Measurements from ENCODE around the gene DIRAS1. TPM values are rescaled to one million over a fixed set of nuclear protein-coding genes. Genes with fewer than 3 reads are reported as not detected.
"Not testable (repeated sequence)": the region's sequence is repeated elsewhere in the genome, so short reads cannot be mapped to it uniquely, and the experiment has no call there.

The DIRAS1 gene
- polyA plus RNA-seq, 1 experiment, result 12.5 TPM

DNA sequence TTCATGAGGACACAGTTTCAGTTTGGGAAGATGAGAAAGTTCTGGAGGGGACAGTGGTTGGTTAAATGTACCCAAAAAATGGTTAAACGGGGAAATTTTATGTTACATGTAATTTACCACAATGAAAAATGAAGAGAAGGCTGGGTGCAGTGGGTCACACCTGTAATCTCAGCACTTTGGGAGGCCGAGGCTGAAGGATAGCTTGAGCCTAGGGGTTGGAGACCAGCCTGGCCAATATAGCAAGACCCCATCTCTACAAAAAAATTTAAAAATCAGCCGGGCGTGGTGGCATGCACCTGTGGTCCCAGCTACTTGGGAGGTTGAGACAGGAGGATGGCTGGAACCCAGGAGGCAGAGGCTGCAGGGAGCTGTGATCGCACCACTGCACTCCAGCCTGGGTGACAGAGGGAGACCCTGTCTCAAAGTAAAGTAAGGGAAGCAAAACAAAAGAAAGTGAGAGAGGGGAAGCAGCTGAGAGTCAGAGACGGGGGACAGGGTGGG, 35.9 kb downstream of the DIRAS1 start:
- H3K4me3 ChIP-seq (ENCODE audit: low read depth, low read length), result no peak overlapping the region
- TF ChIP-seq, protein P1, sequence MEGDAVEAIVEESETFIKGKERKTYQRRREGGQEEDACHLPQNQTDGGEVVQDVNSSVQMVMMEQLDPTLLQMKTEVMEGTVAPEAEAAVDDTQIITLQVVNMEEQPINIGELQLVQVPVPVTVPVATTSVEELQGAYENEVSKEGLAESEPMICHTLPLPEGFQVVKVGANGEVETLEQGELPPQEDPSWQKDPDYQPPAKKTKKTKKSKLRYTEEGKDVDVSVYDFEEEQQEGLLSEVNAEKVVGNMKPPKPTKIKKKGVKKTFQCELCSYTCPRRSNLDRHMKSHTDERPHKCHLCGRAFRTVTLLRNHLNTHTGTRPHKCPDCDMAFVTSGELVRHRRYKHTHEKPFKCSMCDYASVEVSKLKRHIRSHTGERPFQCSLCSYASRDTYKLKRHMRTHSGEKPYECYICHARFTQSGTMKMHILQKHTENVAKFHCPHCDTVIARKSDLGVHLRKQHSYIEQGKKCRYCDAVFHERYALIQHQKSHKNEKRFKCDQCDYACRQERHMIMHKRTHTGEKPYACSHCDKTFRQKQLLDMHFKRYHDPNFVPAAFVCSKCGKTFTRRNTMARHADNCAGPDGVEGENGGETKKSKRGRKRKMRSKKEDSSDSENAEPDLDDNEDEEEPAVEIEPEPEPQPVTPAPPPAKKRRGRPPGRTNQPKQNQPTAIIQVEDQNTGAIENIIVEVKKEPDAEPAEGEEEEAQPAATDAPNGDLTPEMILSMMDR (IDR thresholded peaks at IDR 0.05; ENCODE audit: low read depth, low read length), result no peak
- H3K9me3 ChIP-seq (ENCODE audit: control insufficient read depth, insufficient read depth, low read length), result peaks cover 9% of the 10 kb centered on the region; the same call in 1 of the 2 replicates
- ChIA-PET CTCF (no interaction called here), POLR2A (no interaction called here)
- DNase-seq (ENCODE audit: low read depth, low spot score), result no peak
- H3K27ac ChIP-seq (ENCODE audit: low read depth, low read length), result no peak overlapping the region
- no peaks in the 10 kb centered on the region for H3K27me3 ChIP-seq (ENCODE audit: control insufficient read depth, insufficient read depth, low read length)

DNA sequence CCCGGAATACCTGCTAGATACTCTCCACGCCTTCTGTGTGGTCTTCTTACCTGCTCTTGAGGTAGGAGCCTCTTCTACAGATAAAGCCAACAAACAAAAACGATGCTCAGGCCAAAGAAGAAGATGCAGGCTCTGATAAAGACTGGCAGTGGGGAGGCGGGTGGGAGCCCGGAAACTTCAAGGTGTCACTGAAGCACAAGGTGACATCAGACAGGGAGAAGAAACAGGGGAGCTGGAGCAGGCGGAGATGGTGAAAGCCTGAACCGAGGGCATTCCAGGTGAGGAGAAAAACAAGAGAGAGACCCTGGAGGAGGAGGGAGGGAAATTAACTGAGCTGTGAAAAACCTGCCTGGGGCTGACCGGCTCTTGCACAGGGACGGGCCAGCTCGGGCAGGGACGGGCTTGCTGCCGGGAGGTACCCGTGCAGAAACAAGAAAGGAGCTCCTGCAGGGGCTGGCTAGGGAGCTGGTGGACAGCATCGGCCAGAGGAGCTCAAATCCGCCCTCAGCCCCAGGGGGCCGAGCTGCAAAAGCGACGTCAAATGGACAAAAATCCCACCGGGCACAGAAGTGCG, 37.7 kb downstream of the DIRAS1 start:
- ChIA-PET POLR2A (no interaction called here), CTCF (no interaction called here)
- no peak overlapping the region for H3K4me3 ChIP-seq (ENCODE audit: low read depth, low read length)
- no peak overlapping the region for H3K27ac ChIP-seq (ENCODE audit: low read depth, low read length)
- TF ChIP-seq, protein P1 (IDR thresholded peaks at IDR 0.05; ENCODE audit: low read depth, low read length), result no peak
- peaks cover 9% of the 10 kb centered on the region; the same call in 1 of the 2 replicates for H3K9me3 ChIP-seq (ENCODE audit: control insufficient read depth, insufficient read depth, low read length)
- no peaks in the 10 kb centered on the region for H3K27me3 ChIP-seq (ENCODE audit: control insufficient read depth, insufficient read depth, low read length)
- DNase-seq (ENCODE audit: low read depth, low spot score), result no peak

DNA sequence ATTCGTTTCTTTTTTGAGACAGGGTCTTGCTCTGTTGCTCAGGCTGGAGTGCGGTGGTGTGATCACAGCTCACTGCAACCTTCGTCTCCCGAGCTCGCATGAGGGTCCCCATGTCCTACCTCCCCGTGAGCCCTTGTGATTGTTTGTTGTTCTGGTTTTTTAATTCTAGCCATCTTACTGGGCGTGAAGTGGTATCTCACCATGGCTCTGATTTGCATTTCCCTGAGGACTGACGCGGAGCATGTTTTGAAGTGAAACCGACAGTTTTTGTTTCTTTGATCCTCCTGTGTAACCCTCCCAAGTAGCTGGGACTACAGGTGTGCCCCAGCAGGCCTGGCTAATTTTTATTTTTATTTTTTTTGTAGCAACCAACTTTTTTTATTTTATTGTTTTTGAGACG, 40.4 kb downstream of the DIRAS1 start:
- DNase-seq (ENCODE audit: low read depth, low spot score), result no peak
- peaks cover 12% of the 10 kb centered on the region for H3K27me3 ChIP-seq (ENCODE audit: control insufficient read depth, insufficient read depth, low read length)
- ChIA-PET POLR2A (no interaction called here), CTCF (interaction anchor here (0.7 kb wide), 1 partner anchor 69 kb away, joined by 3 read pairs; no protein-coding TSS in a partner anchor)
- no peak overlapping the region for H3K27ac ChIP-seq (ENCODE audit: low read depth, low read length)
- peaks cover 6% of the 10 kb centered on the region; the same call in 1 of the 2 replicates for H3K9me3 ChIP-seq (ENCODE audit: control insufficient read depth, insufficient read depth, low read length)
- TF ChIP-seq, protein P1 (IDR thresholded peaks at IDR 0.05; ENCODE audit: low read depth, low read length), result no peak
- H3K4me3 ChIP-seq (ENCODE audit: low read depth, low read length), result no peak overlapping the region

DNA sequence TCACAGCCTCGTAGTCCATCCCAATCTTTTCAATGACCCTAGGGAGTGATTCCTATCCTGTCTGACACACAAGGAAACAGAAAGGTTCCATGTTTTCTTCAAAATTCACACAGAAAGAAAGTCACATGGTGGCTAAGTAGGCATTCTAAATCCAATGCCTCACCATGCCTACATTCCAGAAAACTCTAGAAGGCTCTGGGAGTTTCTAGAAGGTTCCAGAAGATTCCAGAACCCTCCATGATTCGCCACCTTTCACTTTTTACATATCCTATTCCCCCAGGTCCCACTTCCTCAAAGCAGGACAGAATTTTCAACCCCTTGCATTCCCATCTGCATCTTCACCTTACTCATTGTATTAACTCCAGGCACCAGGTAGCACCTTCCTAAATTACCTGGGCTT, 41.7 kb downstream of the DIRAS1 start:
- no peak overlapping the region for H3K4me3 ChIP-seq (ENCODE audit: low read depth, low read length)
- ChIA-PET CTCF (no interaction called here), POLR2A (no interaction called here)
- TF ChIP-seq, protein P1 (IDR thresholded peaks at IDR 0.05; ENCODE audit: low read depth, low read length), result no peak
- no peak overlapping the region for H3K27ac ChIP-seq (ENCODE audit: low read depth, low read length)
- no peak for DNase-seq (ENCODE audit: low read depth, low spot score)
- peaks cover 16% of the 10 kb centered on the region for H3K27me3 ChIP-seq (ENCODE audit: control insufficient read depth, insufficient read depth, low read length)
- H3K9me3 ChIP-seq (ENCODE audit: control insufficient read depth, insufficient read depth, low read length), result peaks cover 3% of the 10 kb centered on the region; the same call in 1 of the 2 replicates

DNA sequence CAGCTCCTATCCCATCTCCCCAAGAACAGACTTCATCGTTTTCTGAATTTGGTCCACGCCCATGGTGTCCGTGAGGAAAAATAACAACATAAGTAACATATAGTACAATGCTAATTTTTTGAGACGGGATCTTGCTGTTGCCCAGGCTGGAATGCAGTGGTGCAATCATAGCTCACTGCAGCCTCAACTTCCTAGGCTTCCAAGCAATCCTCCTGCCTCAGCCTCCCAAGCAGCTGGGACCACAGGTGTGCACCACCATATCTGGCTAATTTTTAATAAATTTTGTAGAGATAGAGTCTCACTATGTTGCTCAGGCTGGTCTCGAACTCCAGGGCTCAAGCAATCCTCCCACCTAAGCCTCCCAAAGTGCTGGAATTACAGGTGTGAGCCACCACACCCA, 42.2 kb downstream of the DIRAS1 start:
- POLR2A ChIA-PET; DNase-seq (ENCODE audit: low read depth, low spot score); H3K9me3 ChIP-seq (ENCODE audit: control insufficient read depth, insufficient read depth, low read length); H3K4me3 ChIP-seq (ENCODE audit: low read depth, low read length); H3K27ac ChIP-seq (ENCODE audit: low read depth, low read length); CTCF ChIA-PET: not testable (repeated sequence)
- H3K27me3 ChIP-seq (ENCODE audit: control insufficient read depth, insufficient read depth, low read length), result peaks cover 16% of the 10 kb centered on the region

Data from AG04450 (cell line).